Keratinocyte (primary cell): ENCODE measurements around the gene ATF4. TPM values are rescaled to one million over a fixed set of nuclear protein-coding genes. Genes with fewer than 3 reads are reported as not detected.

Experiments used
- DNase-seq: peaks from one replicate; pipeline ENCODE4 v3.0.0-alpha.2; 2011; ENCODE audit warnings: low read depth, missing footprints, low spot score
- FAIRE-seq: peaks from 2 replicates; lab custom pipeline; 2011; peaks lifted over from hg19 to GRCh38; lab: Jason Lieb, UNC
- H2AFZ ChIP-seq: 2 replicates; pipeline ENCODE4 v1.6.0; 2012; ENCODE audit warnings: low read length, control low read depth, inconsistent platforms; ENCODE audit not compliant: control insufficient read depth
- H3K27ac ChIP-seq: 2 replicates; pipeline ENCODE4 v1.5.1; 2011; ENCODE audit warnings: low read length; ENCODE audit not compliant: control insufficient read depth, insufficient read depth
- H3K27me3 ChIP-seq: 3 replicates; pipeline ENCODE4 v1.6.0; 2011; ENCODE audit warnings: low read length; ENCODE audit not compliant: control insufficient read depth, insufficient read depth; ENCODE audit errors: extremely low read depth
- H3K36me3 ChIP-seq, 2 experiments: 2 replicates in 1 of 2; 3 replicates in 1 of 2; pipeline ENCODE4 v1.5.1; 2011; ENCODE audit warnings: low read length in 2 of 2, mild to moderate bottlenecking in 1 of 2; ENCODE audit not compliant: control insufficient read depth in 2 of 2, insufficient read depth in 2 of 2; ENCODE audit errors: extremely low read depth in 1 of 2
- H3K4me1 ChIP-seq: 3 replicates; pipeline ENCODE4 v1.5.1; 2011; ENCODE audit warnings: low read length; ENCODE audit not compliant: control insufficient read depth, insufficient read depth; ENCODE audit errors: extremely low read depth
- H3K4me2 ChIP-seq: 3 replicates; pipeline ENCODE4 v1.6.0; 2011; ENCODE audit warnings: low read depth, low read length; ENCODE audit not compliant: control insufficient read depth, insufficient read depth; ENCODE audit errors: extremely low read depth
- H3K4me3 ChIP-seq, 3 experiments: fragments of 200-600 bp in 1 of 3; sonication (generic) in 1 of 3; 2 replicates in 2 of 3; 3 replicates in 1 of 3; pipeline ENCODE4 v1.5.1; 2011 to 2016; ENCODE audit warnings: low read length in 3 of 3, mild to moderate bottlenecking in 3 of 3, control low read depth in 2 of 3, inconsistent platforms in 1 of 3, low read depth in 1 of 3, mixed read lengths in 1 of 3, mixed run types in 1 of 3, moderate library complexity in 1 of 3; ENCODE audit not compliant: control insufficient read depth in 2 of 3, insufficient read depth in 2 of 3; ENCODE audit errors: extremely low read depth in 1 of 3
- H3K79me2 ChIP-seq: 2 replicates; pipeline ENCODE4 v1.6.0; 2012; ENCODE audit warnings: low read length; ENCODE audit not compliant: control insufficient read depth, insufficient read depth
- H3K9ac ChIP-seq: 3 replicates; pipeline ENCODE4 v1.6.0; 2011; ENCODE audit warnings: low read length; ENCODE audit not compliant: control insufficient read depth, insufficient read depth; ENCODE audit errors: extremely low read depth
- H3K9me1 ChIP-seq: 3 replicates; pipeline ENCODE4 v1.6.0; 2011; ENCODE audit warnings: low read length; ENCODE audit not compliant: control insufficient read depth, insufficient read depth; ENCODE audit errors: extremely low read depth
- H3K9me3 ChIP-seq: 2 replicates; pipeline ENCODE4 v1.5.1; 2012; ENCODE audit warnings: low read depth, low read length; ENCODE audit not compliant: control insufficient read depth
- H4K20me1 ChIP-seq: 3 replicates; pipeline ENCODE4 v1.6.0; 2011; ENCODE audit warnings: low read length; ENCODE audit not compliant: control insufficient read depth, insufficient read depth; ENCODE audit errors: extremely low read depth
- CTCF ChIP-seq, 3 experiments: IDR thresholded peaks in 1 of 3; conservative IDR thresholded peaks in 1 of 3; optimal IDR thresholded peaks in 1 of 3; 2 replicates in 2 of 3; 3 replicates in 1 of 3; pipeline versions ENCODE3 to v1.5.1; 2011; ENCODE audit warnings: low read length in 3 of 3, mild to moderate bottlenecking in 3 of 3, moderate library complexity in 2 of 3, control low read depth in 1 of 3, inconsistent platforms in 1 of 3; ENCODE audit not compliant: insufficient read depth in 2 of 3; ENCODE audit errors: extremely low read depth in 1 of 3
- EZH2 ChIP-seq: IDR thresholded peaks from one replicate; pipeline ENCODE4 v1.6.1; 2012; ENCODE audit warnings: inconsistent platforms, mild to moderate bottlenecking, low read length, moderate library complexity
- dilution Hi-C: fragments of 300-500 bp; cut with MboI; formaldehyde crosslinking; loops from one replicate; pipeline ENCODE4 v1.7.0; 2020; ENCODE audit warnings: low sequenced_read_pairs; ENCODE audit not compliant: extremely low pct_ligation_motif_present
- polyA plus RNA-seq, 5 experiments: library from polyadenylated mRNA; depleted of rRNA in 3 of 5; stranded (reverse) in 3 of 5; stranded (forward) in 1 of 5; unstranded in 1 of 5; fragments of >200 nt; gene quantifications; 1 replicate in 1 of 5; 2 replicates in 3 of 5; 3 replicates in 1 of 5; pipeline versions ENCODE4 v1.2.1 to v1.2.3, GENCODE V29; 2011 to 2012; ENCODE audit warnings: missing spikeins in 2 of 5, low read depth in 1 of 5, low replicate concordance in 1 of 5

ATF4 gene
- polyA plus RNA-seq, 1 donor (not counting 4 experiments of a cell fraction or from before 2014, with no cell fraction given): 629 TPM

DNA sequence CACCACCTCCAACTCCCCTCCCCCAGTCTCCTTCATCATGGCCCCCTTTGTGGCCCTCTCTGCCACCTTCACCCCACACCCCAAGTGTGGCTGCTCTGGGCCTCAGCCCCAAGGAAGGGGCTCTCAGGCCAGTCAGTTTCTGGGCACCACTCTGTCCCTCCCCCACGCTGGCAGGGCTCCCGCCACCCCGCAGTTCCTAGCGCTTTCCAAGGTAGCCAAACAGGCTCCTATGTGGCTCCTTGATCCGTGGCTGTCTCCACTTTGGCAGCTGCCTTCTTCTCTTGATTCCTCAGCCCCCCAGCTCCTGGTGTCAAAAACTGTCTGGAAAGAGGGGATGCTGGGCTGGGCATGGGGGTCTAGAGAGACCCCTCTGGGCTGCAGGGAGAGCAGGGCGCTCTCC is 39.8 kb downstream of the ATF4 start:
- FAIRE-seq (no peak), DNase-seq (no peak)
- dilution Hi-C loops: no loop called here

DNA sequence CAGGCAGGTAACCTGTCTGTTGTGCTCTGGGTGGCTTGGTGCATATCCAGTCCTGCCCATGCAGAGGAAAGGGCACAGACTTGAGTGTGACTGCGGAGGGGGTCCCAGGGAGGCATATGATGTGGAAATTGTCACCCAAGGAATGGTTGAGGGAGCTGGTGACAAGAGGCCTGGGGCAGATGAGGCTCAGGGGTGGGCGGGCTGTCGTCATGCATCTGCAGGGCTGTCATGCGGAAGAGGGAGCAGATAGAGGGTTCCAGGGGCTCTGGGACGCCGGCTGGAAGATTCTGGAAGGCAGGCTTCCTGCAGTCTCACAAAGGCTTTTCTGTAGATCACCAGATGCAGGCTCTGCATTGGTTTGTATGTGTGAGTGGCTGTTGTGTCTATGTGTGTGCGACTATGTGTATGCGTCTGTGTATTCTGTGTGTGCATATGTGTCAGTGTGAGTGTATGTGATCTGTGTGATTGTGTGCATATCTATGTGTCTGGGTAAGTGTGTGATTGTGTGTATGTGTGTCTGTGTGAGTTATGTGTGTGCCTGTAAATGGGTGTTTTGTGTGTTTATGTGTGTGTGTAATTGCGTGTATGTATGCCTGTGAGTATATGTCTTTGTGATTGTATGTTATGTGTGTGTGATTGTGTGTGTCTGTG is 42.6 kb downstream of the ATF4 start:
- Histone ChIP-seq H3K9me3 (peaks cover 3% of the 10 kb centered on the region), H3K27ac (no peak overlapping the region), H2AFZ (no peak overlapping the region), H3K9ac (no peak overlapping the region), H3K79me2 (no peaks in the 10 kb centered on the region), H4K20me1 (no peaks in the 10 kb centered on the region), H3K4me1 (peaks cover 16% of the 10 kb centered on the region), H3K27me3 (peaks cover 32% of the 10 kb centered on the region), H3K36me3 (no peaks in the 10 kb centered on the region), H3K4me3 (no peak overlapping the region), H3K4me2 (no peak overlapping the region), H3K9me1 (no peaks in the 10 kb centered on the region)
- FAIRE-seq (no peak), DNase-seq (no peak)
- dilution Hi-C loops: no loop called here
- TF ChIP-seq EZH2 (no peak), CTCF (optimal IDR thresholded peaks at IDR 0.05 in 1 of 3, IDR thresholded peaks at IDR 0.05 in 1 of 3, conservative IDR thresholded peaks at IDR 0.05 in 1 of 3; ENCODE audit: extremely low read depth in 1 of 3, insufficient read depth in 2 of 3, low read length in 3 of 3) (no peak)

More for the DNA sequence above, 39.8 kb downstream of the ATF4 start:
- Histone ChIP-seq H3K9me3 (no peaks in the 10 kb centered on the region), H3K4me2 (no peak overlapping the region), H3K36me3 (no peaks in the 10 kb centered on the region), H3K4me3 (no peak overlapping the region), H2AFZ (no peak overlapping the region), H3K27me3 (peaks cover 54% of the 10 kb centered on the region), H3K9ac (no peak overlapping the region), H3K4me1 (peaks cover 3% of the 10 kb centered on the region), H4K20me1 (no peaks in the 10 kb centered on the region), H3K27ac (no peak overlapping the region), H3K9me1 (no peaks in the 10 kb centered on the region), H3K79me2 (no peaks in the 10 kb centered on the region)
- peak; percentile 10 for TF ChIP-seq EZH2
- TF ChIP-seq CTCF (optimal IDR thresholded peaks at IDR 0.05 in 1 of 3, IDR thresholded peaks at IDR 0.05 in 1 of 3, conservative IDR thresholded peaks at IDR 0.05 in 1 of 3; ENCODE audit: extremely low read depth in 1 of 3, insufficient read depth in 2 of 3, low read length in 3 of 3): no peak
